Measurements from ENCODE around the gene ARTN. TPM values are rescaled to one million over a fixed set of nuclear protein-coding genes. Genes with fewer than 3 reads are reported as not detected.
A peak's percentile ranks its signal among the peaks of the same experiment; 100 is the strongest.

ARTN gene
- total RNA-seq, 1 donor from 2014 or later: 7.4 TPM

- ATAC-seq: no peak
These were observed 40.4 kb downstream of the ARTN start for GRCh38 chr1:43973981-43974442.

- peak; percentile 82 for ATAC-seq
These were observed 41.0 kb downstream of the ARTN start, which contains the start of gene ATP6V0B for GRCh38 chr1:43974443-43975248. ATP6V0B (plus strand) TSS chr1:43974960; CDS start chr1:43975041, 81 bp downstream.

- peak; percentile 26 for ATAC-seq
These were observed 41.8 kb downstream of the ARTN start for GRCh38 chr1:43975249-43975961.

GRCh38 chr1:43976045-43976444 is 42.4 kb downstream of the ARTN start:
- ATAC-seq: no peak

- ATAC-seq: no peak
These were observed 43.3 kb downstream of the ARTN start for GRCh38 chr1:43976890-43977289.

- ATAC-seq: no peak
These were observed 44.0 kb downstream of the ARTN start for GRCh38 chr1:43977376-43978263.

GRCh38 chr1:43978264-43978550 is 44.6 kb downstream of the ARTN start:
- no peak for ATAC-seq

- no peak for ATAC-seq
These were observed 45.1 kb downstream of the ARTN start, which contains the start of gene B4GALT2 for GRCh38 chr1:43978551-43979260. B4GALT2 (plus strand) TSS chr1:43979210; CDS start chr1:43981161, 1,951 bp downstream.

GRCh38 chr1:43979261-43979527 is 45.6 kb downstream of the ARTN start:
- no peak for ATAC-seq

GRCh38 chr1:43979528-43980254 is 46.1 kb downstream of the ARTN start:
- ATAC-seq: peak; percentile 9

GRCh38 chr1:43980255-43981134 is 46.9 kb downstream of the ARTN start:
- peak; percentile 78 for ATAC-seq

- peak; percentile 50 for ATAC-seq
These were observed 47.5 kb downstream of the ARTN start for GRCh38 chr1:43981135-43981491.

GRCh38 chr1:43981636-43982035 is 48.0 kb downstream of the ARTN start:
- ATAC-seq: no peak

GRCh38 chr1:43982241-43982640 is 48.6 kb downstream of the ARTN start:
- ATAC-seq: no peak

GRCh38 chr1:43982808-43983207 is 49.2 kb downstream of the ARTN start:
- ATAC-seq: no peak

- no peak for ATAC-seq
These were observed 49.8 kb downstream of the ARTN start for GRCh38 chr1:43983253-43983899.

GRCh38 chr1:43984855-43985254 is 51.3 kb downstream of the ARTN start:
- ATAC-seq: no peak

- no peak for ATAC-seq
These were observed 52.5 kb downstream of the ARTN start for GRCh38 chr1:43985984-43986595.

- ATAC-seq: no peak
These were observed 53.1 kb downstream of the ARTN start for GRCh38 chr1:43986712-43987111.

All from esophagus mucosa (tissue), 1 donor.